Brain microvascular endothelial cell (primary cell): ENCODE measurements around the gene SLC8A2.

Experiments used
- DNase-seq: peaks from one replicate; pipeline ENCODE4 v3.0.0-alpha.2; 2020
- H3K27ac ChIP-seq: fragments of 250-450 bp; sonication (Bioruptor Pico); 2 replicates; pipeline ENCODE4 v1.5.1; 2020; ENCODE audit warnings: mild to moderate bottlenecking, moderate library complexity
- H3K27me3 ChIP-seq: fragments of 250-450 bp; sonication (Bioruptor Pico); replicated peaks from 2 replicates; pipeline ENCODE4 v1.5.1; 2020; ENCODE audit warnings: mild to moderate bottlenecking
- H3K36me3 ChIP-seq: fragments of 250-450 bp; sonication (Bioruptor Pico); replicated peaks from 2 replicates; pipeline ENCODE4 v1.5.1; 2020; ENCODE audit warnings: mild to moderate bottlenecking
- H3K4me3 ChIP-seq: 2 replicates; pipeline ENCODE4 v1.5.1; 2011; ENCODE audit warnings: low read depth, mild to moderate bottlenecking, control low read depth, low read length, moderate library complexity
- in situ Hi-C: cut with HindIII; loops from 2 replicates; pipeline ENCODE4 v1.10.0; 2017; ENCODE audit warnings: low sequenced_read_pairs, low pct_ligation_motif_present
- TF ChIP-seq, protein P1 (sequence below): IDR thresholded peaks from 2 replicates; pipeline ENCODE4 v1.5.1; 2011; ENCODE audit warnings: low read depth, mild to moderate bottlenecking, moderate library complexity, low read length, control low read depth, inconsistent platforms; ENCODE audit errors: missing control alignments

The SLC8A2 gene

DNA sequence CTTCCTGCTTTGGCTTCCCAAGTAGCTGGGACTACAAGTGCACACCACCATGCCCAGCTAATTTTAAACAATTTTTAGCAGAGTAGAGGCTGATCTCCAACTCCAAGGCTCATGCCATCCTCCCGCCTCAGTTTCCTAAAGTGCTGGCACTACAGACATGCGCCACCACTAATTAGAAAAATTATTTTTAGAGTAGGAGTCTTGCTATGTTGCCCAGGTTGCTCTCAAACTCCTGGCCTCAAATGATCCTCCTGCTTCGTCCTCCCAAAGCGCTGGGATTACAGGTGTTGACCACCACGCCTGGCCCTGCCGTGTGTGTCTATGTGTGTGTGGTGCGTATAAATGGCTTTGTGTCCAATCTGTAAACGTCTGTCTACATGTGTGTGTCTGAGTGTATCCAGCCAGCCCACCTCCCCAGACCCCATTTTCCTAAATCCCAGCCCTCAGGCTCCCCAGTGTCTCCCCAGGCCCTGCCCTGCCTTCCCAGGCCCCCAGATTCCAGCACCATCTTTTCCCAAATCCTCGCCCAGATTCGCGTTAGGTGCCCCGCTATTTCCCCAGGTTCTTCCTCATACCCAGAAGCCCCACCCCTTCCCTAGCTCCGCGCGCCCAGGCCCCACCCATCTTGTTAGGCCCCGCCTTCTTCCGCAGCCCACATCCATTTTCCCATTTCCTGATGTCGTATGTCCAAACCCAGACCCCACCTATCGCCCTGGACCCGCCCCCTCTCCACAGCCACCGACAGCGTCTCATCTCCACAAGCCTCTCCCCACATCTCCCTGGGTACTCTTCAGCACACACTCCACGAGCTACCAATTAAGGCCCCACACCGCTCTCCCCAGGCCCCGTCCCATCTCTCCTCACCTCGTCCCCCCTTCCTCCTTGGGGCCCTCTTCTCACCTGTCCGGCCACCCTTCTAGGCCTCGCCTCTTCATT, 24.9 kb downstream of the SLC8A2 start:
- Histone ChIP-seq H3K36me3 (no peaks in the 10 kb centered on the region), H3K27me3 (peaks cover 48% of the 10 kb centered on the region), H3K4me3 (no peak overlapping the region), H3K27ac (no peak overlapping the region)
- no peak for DNase-seq
- in situ Hi-C loops, result no loop called here
- TF ChIP-seq, protein P1, sequence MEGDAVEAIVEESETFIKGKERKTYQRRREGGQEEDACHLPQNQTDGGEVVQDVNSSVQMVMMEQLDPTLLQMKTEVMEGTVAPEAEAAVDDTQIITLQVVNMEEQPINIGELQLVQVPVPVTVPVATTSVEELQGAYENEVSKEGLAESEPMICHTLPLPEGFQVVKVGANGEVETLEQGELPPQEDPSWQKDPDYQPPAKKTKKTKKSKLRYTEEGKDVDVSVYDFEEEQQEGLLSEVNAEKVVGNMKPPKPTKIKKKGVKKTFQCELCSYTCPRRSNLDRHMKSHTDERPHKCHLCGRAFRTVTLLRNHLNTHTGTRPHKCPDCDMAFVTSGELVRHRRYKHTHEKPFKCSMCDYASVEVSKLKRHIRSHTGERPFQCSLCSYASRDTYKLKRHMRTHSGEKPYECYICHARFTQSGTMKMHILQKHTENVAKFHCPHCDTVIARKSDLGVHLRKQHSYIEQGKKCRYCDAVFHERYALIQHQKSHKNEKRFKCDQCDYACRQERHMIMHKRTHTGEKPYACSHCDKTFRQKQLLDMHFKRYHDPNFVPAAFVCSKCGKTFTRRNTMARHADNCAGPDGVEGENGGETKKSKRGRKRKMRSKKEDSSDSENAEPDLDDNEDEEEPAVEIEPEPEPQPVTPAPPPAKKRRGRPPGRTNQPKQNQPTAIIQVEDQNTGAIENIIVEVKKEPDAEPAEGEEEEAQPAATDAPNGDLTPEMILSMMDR, result no peak

- no peak for DNase-seq
- H3K27ac ChIP-seq, result no peak overlapping the region
- TF ChIP-seq, protein P1, result no peak
- no peaks in the 10 kb centered on the region for H3K36me3 ChIP-seq
- H3K4me3 ChIP-seq, result no peak overlapping the region
- in situ Hi-C loops, result no loop called here
- H3K27me3 ChIP-seq, result peaks cover 46% of the 10 kb centered on the region
Observed at GRCh38 chr19:47445937-47446402, 25.7 kb downstream of the SLC8A2 start.

DNA sequence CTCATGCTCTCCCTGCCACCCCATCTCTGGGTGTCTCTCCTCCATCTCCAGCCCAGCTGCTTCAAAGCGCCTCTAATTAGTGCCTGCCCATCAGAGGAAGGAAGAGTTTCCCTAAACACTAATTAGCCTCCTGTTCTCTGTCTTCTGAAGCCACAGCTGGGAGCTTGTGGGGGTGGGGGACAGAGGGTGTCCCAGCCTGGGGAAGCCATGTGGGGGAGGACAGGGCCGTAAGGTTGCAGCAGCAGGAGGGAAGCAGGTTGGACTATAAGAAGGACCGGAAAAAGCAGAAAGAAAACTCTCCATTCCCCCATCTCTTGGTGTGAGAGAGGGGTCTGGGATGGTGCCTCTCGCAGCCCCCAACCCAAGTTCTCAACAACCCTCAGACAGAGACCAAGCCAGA, 26.2 kb downstream of the SLC8A2 start:
- Histone ChIP-seq H3K27ac (no peak overlapping the region), H3K27me3 (peaks cover 46% of the 10 kb centered on the region), H3K36me3 (no peaks in the 10 kb centered on the region), H3K4me3 (no peak overlapping the region)
- in situ Hi-C loops, result no loop called here
- TF ChIP-seq, protein P1, result no peak
- DNase-seq, result no peak

GRCh38 chr19:47444388-47444821, 27.3 kb downstream of the SLC8A2 start:
- H3K4me3 ChIP-seq, result no peak overlapping the region
- H3K36me3 ChIP-seq, result no peaks in the 10 kb centered on the region
- in situ Hi-C loops, result no loop called here
- H3K27me3 ChIP-seq, result peaks cover 45% of the 10 kb centered on the region
- no peak overlapping the region for H3K27ac ChIP-seq
- TF ChIP-seq, protein P1, result no peak
- DNase-seq, result no peak

DNA sequence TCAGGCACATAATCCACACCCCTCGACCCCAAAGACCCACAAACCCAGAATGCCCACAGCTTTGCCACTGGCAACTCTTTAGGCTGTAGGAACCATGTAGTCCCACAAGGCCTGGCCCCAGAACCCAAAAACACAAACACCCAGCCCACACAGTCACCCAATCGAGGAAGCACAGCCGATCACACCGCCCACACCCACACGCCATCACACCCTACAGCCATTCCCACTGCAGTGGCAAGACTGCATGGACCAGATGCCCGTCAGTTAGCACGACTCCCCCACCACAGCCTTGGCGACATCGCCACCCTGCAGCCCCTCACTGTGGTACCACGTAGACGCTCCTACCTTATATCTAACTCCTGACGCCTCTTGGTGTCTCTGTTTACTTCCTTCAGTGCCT, 28.4 kb downstream of the SLC8A2 start:
- Histone ChIP-seq H3K27ac (no peak overlapping the region), H3K27me3 (peaks cover 34% of the 10 kb centered on the region), H3K36me3 (no peaks in the 10 kb centered on the region), H3K4me3 (no peak overlapping the region)
- no peak for DNase-seq
- TF ChIP-seq, protein P1, result no peak
- in situ Hi-C loops, result no loop called here
